ENCODE data around the gene SHFL.
A peak's percentile ranks its signal among the peaks of the same experiment; 100 is the strongest.

The SHFL gene

DNA sequence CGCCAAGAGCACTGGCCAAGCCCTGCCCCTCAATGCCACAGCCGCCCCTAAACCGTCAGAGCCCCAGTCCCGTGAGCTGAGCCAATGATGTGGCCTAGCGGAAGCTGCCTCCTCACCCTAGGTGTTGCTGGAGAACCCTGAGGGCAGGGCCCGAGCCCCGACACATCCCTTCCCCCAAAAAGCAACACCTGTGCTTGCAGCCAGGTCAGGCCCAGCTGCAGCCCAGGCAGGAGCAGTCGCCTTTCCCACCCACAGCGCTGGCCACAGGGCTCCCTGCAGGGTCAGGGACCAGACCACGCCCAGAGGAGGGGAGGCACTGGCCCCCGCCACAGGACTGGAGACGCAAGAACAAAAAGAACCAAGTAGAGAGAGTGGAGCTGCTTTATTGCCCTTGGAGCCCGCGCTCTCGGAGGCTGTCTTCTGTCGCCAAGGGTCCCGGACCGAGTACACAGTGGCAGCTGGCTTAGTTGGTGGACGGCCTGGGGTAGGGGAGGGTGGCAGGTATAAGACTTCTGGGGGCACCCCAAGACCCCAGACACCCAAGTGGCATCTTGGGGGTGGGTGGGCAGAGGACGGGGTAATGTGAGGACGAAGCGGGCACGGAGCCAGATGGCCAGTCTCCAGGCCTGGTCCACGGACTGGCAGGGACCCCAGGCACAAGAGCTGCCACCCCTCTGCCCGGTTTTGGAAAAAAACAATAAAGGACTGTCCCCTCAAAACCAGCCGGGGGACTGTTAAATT is 28.7 kb downstream of the SHFL start (continued):
- TF ChIP-seq ZNF501 (tag by site-specific recombination; IDR thresholded peaks at IDR 0.05) (peak; percentile 35; the same call in 1 of the 2 replicates), ZNF335 (tag by site-specific recombination; conservative IDR thresholded peaks at IDR 0.05) (no peak), ZNF776 (tag by site-specific recombination; IDR thresholded peaks at IDR 0.05; ENCODE audit: borderline replicate concordance) (no peak), ZNF24 (tag by site-specific recombination; IDR thresholded peaks at IDR 0.05) (no peak), ZFP37 (tag by site-specific recombination; IDR thresholded peaks at IDR 0.05) (0 out of 2 replicates have a peak, but pooled peaks have one; percentile 51), CTCF (tag by site-specific recombination; IDR thresholded peaks at IDR 0.05) (no peak), ZNF768 (tag by site-specific recombination; IDR thresholded peaks at IDR 0.05) (no peak; the same call in 1 of the 2 replicates), ZXDB (tag by site-specific recombination; IDR thresholded peaks at IDR 0.05) (peak; percentile 36; the same call in 1 of the 2 replicates), KLF8 (tag by site-specific recombination; IDR thresholded peaks at IDR 0.05) (no peak; the same call in 1 of the 2 replicates), ZNF169 (tag by site-specific recombination; IDR thresholded peaks at IDR 0.05) (no peak), ZNF394 (tag by site-specific recombination; IDR thresholded peaks at IDR 0.05; ENCODE audit: borderline replicate concordance) (no peak), ZNF623 (tag by site-specific recombination; IDR thresholded peaks at IDR 0.05) (0 out of 2 replicates have a peak, but pooled peaks have one; percentile 7), ZNF426 (tag by site-specific recombination; IDR thresholded peaks at IDR 0.05) (no peak), ZBTB1 (tag by site-specific recombination; IDR thresholded peaks at IDR 0.05) (no peak), ZNF350 (tag by site-specific recombination; IDR thresholded peaks at IDR 0.05) (no peak), SP2 (tag by site-specific recombination; IDR thresholded peaks at IDR 0.05) (peak; percentile 16; the same call in 1 of the 2 replicates), ZSCAN30 (tag by site-specific recombination; IDR thresholded peaks at IDR 0.05) (no peak), ZNF560 (tag by site-specific recombination; IDR thresholded peaks at IDR 0.05; ENCODE audit: borderline replicate concordance) (no peak), ZNF521 (tag by site-specific recombination; IDR thresholded peaks at IDR 0.05) (no peak), ZNF184 (tag by site-specific recombination; IDR thresholded peaks at IDR 0.05) (no peak), ZSCAN23 (tag by site-specific recombination; IDR thresholded peaks at IDR 0.05) (no peak), ZNF791 (tag by site-specific recombination; IDR thresholded peaks at IDR 0.05) (no peak), KLF7 (tag by site-specific recombination; IDR thresholded peaks at IDR 0.05; ENCODE audit: borderline replicate concordance) (no peak), KLF1 (tag by site-specific recombination; IDR thresholded peaks at IDR 0.05) (0 out of 2 replicates have a peak, but pooled peaks have one; percentile 13), SP3 (tag by site-specific recombination; IDR thresholded peaks at IDR 0.05) (peak; percentile 37; the same call in 1 of the 2 replicates), ZNF510 (tag by site-specific recombination; IDR thresholded peaks at IDR 0.05; ENCODE audit: insufficient replicate concordance) (no peak), GLI4 (tag by site-specific recombination; IDR thresholded peaks at IDR 0.05) (no peak), KLF9 (tag by site-specific recombination; IDR thresholded peaks at IDR 0.05; ENCODE audit: low read depth) (peak; percentile 65; the same call in 1 of the 2 replicates)
- TF ChIP-seq, protein P1, sequence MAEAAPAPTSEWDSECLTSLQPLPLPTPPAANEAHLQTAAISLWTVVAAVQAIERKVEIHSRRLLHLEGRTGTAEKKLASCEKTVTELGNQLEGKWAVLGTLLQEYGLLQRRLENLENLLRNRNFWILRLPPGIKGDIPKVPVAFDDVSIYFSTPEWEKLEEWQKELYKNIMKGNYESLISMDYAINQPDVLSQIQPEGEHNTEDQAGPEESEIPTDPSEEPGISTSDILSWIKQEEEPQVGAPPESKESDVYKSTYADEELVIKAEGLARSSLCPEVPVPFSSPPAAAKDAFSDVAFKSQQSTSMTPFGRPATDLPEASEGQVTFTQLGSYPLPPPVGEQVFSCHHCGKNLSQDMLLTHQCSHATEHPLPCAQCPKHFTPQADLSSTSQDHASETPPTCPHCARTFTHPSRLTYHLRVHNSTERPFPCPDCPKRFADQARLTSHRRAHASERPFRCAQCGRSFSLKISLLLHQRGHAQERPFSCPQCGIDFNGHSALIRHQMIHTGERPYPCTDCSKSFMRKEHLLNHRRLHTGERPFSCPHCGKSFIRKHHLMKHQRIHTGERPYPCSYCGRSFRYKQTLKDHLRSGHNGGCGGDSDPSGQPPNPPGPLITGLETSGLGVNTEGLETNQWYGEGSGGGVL (tag by site-specific recombination; IDR thresholded peaks at IDR 0.05): 0 out of 2 replicates have a peak, but pooled peaks have one; percentile 15
- TF ChIP-seq, protein P2, sequence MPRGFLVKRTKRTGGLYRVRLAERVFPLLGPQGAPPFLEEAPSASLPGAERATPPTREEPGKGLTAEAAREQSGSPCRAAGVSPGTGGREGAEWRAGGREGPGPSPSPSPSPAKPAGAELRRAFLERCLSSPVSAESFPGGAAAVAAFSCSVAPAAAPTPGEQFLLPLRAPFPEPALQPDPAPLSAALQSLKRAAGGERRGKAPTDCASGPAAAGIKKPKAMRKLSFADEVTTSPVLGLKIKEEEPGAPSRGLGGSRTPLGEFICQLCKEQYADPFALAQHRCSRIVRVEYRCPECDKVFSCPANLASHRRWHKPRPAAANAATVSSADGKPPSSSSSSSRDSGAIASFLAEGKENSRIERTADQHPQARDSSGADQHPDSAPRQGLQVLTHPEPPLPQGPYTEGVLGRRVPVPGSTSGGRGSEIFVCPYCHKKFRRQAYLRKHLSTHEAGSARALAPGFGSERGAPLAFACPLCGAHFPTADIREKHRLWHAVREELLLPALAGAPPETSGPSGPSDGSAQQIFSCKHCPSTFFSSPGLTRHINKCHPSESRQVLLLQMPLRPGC (tag by site-specific recombination; IDR thresholded peaks at IDR 0.05): no peak
- TF ChIP-seq, protein P3, sequence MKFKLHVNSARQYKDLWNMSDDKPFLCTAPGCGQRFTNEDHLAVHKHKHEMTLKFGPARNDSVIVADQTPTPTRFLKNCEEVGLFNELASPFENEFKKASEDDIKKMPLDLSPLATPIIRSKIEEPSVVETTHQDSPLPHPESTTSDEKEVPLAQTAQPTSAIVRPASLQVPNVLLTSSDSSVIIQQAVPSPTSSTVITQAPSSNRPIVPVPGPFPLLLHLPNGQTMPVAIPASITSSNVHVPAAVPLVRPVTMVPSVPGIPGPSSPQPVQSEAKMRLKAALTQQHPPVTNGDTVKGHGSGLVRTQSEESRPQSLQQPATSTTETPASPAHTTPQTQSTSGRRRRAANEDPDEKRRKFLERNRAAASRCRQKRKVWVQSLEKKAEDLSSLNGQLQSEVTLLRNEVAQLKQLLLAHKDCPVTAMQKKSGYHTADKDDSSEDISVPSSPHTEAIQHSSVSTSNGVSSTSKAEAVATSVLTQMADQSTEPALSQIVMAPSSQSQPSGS (tag by site-specific recombination; IDR thresholded peaks at IDR 0.05; ENCODE audit: low read depth): no peak
- TF ChIP-seq, protein P4, sequence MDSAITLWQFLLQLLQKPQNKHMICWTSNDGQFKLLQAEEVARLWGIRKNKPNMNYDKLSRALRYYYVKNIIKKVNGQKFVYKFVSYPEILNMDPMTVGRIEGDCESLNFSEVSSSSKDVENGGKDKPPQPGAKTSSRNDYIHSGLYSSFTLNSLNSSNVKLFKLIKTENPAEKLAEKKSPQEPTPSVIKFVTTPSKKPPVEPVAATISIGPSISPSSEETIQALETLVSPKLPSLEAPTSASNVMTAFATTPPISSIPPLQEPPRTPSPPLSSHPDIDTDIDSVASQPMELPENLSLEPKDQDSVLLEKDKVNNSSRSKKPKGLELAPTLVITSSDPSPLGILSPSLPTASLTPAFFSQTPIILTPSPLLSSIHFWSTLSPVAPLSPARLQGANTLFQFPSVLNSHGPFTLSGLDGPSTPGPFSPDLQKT (IDR thresholded peaks at IDR 0.05; ENCODE audit: borderline replicate concordance, low read depth, low read length): no peak

Measured in HEK293 (cell line).